Dedifferentiated amniotic fluid mesenchymal stem cell (primary cell): ENCODE data around the gene CMTM3.
A peak's percentile ranks its signal among the peaks of the same experiment; 100 is the strongest.
"Not testable (repeated sequence)": the region's sequence is repeated elsewhere in the genome, so short reads cannot be mapped to it uniquely, and the experiment has no call there.

Experiments used
- DNase-seq: peaks from one replicate; pipeline ENCODE4 v3.0.0-alpha.2; 2016; ENCODE audit errors: extremely low spot score

CMTM3 gene

GRCh38 chr16:66581246-66581952 is 23.1 kb upstream of the CMTM3 start:
- no peak for DNase-seq

GRCh38 chr16:66585481-66586239 is 18.8 kb upstream of the CMTM3 start:
- no peak for DNase-seq

- no peak for DNase-seq
Observed at GRCh38 chr16:66587881-66588600, 16.5 kb upstream of the CMTM3 start.

- no peak for DNase-seq
Observed at GRCh38 chr16:66588981-66589713, 15.4 kb upstream of the CMTM3 start.

- DNase-seq, result no peak
Observed at GRCh38 chr16:66590322-66590721, 14.2 kb upstream of the CMTM3 start.

GRCh38 chr16:66591018-66591417 is 13.5 kb upstream of the CMTM3 start:
- DNase-seq, result no peak

- DNase-seq, result no peak
Observed at GRCh38 chr16:66592241-66592640, 12.3 kb upstream of the CMTM3 start.

GRCh38 chr16:66592814-66593213 is 11.7 kb upstream of the CMTM3 start:
- no peak for DNase-seq

- no peak for DNase-seq
Observed at GRCh38 chr16:66594739-66595138, 9.8 kb upstream of the CMTM3 start.

- not testable (repeated sequence) for DNase-seq
Observed at GRCh38 chr16:66596559-66596958, 7.9 kb upstream of the CMTM3 start.

- DNase-seq, result no peak
Observed at GRCh38 chr16:66596986-66597848, 7.3 kb upstream of the CMTM3 start.

GRCh38 chr16:66598111-66598510 is 6.4 kb upstream of the CMTM3 start:
- DNase-seq, result no peak

GRCh38 chr16:66599726-66600125 is 4.8 kb upstream of the CMTM3 start:
- no peak for DNase-seq

GRCh38 chr16:66600477-66600876 is 4.0 kb upstream of the CMTM3 start:
- DNase-seq, result no peak

- no peak for DNase-seq
Observed at GRCh38 chr16:66601471-66601870, 3.0 kb upstream of the CMTM3 start.

- peak; percentile 46 for DNase-seq
Observed at GRCh38 chr16:66603537-66604375, 748 bp upstream of the CMTM3 start.

- DNase-seq, result no peak
Observed at GRCh38 chr16:66605177-66605978, 874 bp downstream of the CMTM3 start.

GRCh38 chr16:66605979-66606751 is 1.7 kb downstream of the CMTM3 start:
- no peak for DNase-seq
